CD4-positive, alpha-beta T cell treated with Interferon alpha-2 for 1 hour (primary cell): ENCODE measurements around the gene PRRT2.

Experiments
- DNase-seq, 2 donors: peaks; one replicate each; pipeline ENCODE4 v3.0.0-alpha.2; 2020 to 2022

Gene PRRT2

GRCh38 chr16:29863669-29863984 lies 51.6 kb downstream of the PRRT2 start:
- no peak for DNase-seq

- DNase-seq = no peak
These were observed 52.2 kb downstream of the PRRT2 start for GRCh38 chr16:29864205-29864604.
